HCT116 (cell line): ENCODE results near the gene C10orf105. TPM values are rescaled to one million over a fixed set of nuclear protein-coding genes. Genes with fewer than 3 reads are reported as not detected.

ENCODE experiments used
- ATAC-seq: fragments of 200-7000 bp; cut with Tn5 transposase; 2 replicates; pipeline ENCODE4 v1.9.1; 2020; ENCODE audit warnings: mild to moderate bottlenecking, moderate library complexity
- BruUV-seq: library from RNA; stranded (reverse); fragments of 400-500 nt; replicated peaks from 2 replicates; lab custom pipeline; 2021; lab: Mats Ljungman, UMichigan
- CTCF ChIA-PET: fragments of 300-600 bp; sonication (Branson Sonifier 250); formaldehyde crosslinking; loops from one replicate; lab custom pipeline; 2021; ENCODE audit warnings: antibody characterized with exemption; lab: Charles Lee
- POLR2A ChIA-PET: fragments of 300-600, 350-600 bp; sonication (Branson Sonifier 250); formaldehyde crosslinking; loops from one replicate; lab custom pipeline; 2021; ENCODE audit warnings: antibody characterized with exemption; lab: Charles Lee
- RAD21 ChIA-PET, 2 experiments: fragments of 300-600 bp; sonication (Branson Sonifier 250); formaldehyde crosslinking; loops; one replicate each; lab custom pipeline; 2023; ENCODE audit warnings: low total read pairs in 2 of 2; ENCODE audit not compliant: uncharacterized antibody in 2 of 2, unreplicated experiment in 2 of 2, low non-redundant PET in 1 of 2; lab: Charles Lee
- DNase-seq: peaks from one replicate; pipeline ENCODE4 v3.0.0-alpha.2; 2010; ENCODE audit warnings: low read depth, low spot score
- H2AFZ ChIP-seq: fragments of 200-600 bp; shearing (Covaris generic), sonication (generic); 2 replicates; pipeline ENCODE4 v1.6.1; 2017; ENCODE audit warnings: low read depth, mixed run types, mixed read lengths, antibody characterized with exemption, low read length; ENCODE audit not compliant: poor library complexity, severe bottlenecking
- H3K27ac ChIP-seq: 2 replicates; pipeline ENCODE4 v1.5.1; 2012; ENCODE audit warnings: low read depth, low read length
- H3K27me3 ChIP-seq: fragments of 200-600 bp; sonication (generic); 2 replicates; pipeline ENCODE4 v1.6.1; 2016; ENCODE audit warnings: mixed run types, low read length, mixed read lengths; ENCODE audit not compliant: insufficient read depth
- H3K36me3 ChIP-seq, 2 experiments: fragments of 200-500 bp in 1 of 2; fragments of 200-600 bp in 1 of 2; sonication (Bioruptor generic) in 1 of 2; sonication (generic) in 1 of 2; 2 replicates each; pipeline versions ENCODE4 v1.5.1 to v1.6.1; 2014 to 2016; ENCODE audit warnings: low read length in 2 of 2, inconsistent platforms in 1 of 2, mixed read lengths in 1 of 2, mixed run types in 1 of 2; ENCODE audit not compliant: insufficient read depth in 2 of 2, control insufficient read depth in 1 of 2
- H3K4me1 ChIP-seq, 2 experiments: fragments of 200-600 bp in 1 of 2; sonication (generic) in 1 of 2; 2 replicates each; pipeline versions ENCODE4 v1.5.1 to v1.6.1; 2012 to 2017; ENCODE audit warnings: low read length in 2 of 2, inconsistent platforms in 1 of 2, mild to moderate bottlenecking in 1 of 2, mixed read lengths in 1 of 2, mixed run types in 1 of 2, moderate library complexity in 1 of 2; ENCODE audit not compliant: insufficient read depth in 2 of 2, control insufficient read depth in 1 of 2
- H3K4me2 ChIP-seq: fragments of 200-600 bp; sonication (generic); 2 replicates; pipeline ENCODE4 v1.6.1; 2017; ENCODE audit warnings: mixed run types, low read length, mixed read lengths
- H3K4me3 ChIP-seq, 2 experiments: fragments of 200-600 bp in 1 of 2; sonication (generic) in 1 of 2; replicated peaks in 1 of 2; 2 replicates each; pipeline ENCODE4 v1.5.1; 2011 to 2016; ENCODE audit warnings: low read length in 2 of 2, control low read depth in 1 of 2, low read depth in 1 of 2, mild to moderate bottlenecking in 1 of 2, mixed read lengths in 1 of 2, mixed run types in 1 of 2
- H3K79me2 ChIP-seq: fragments of 200-600 bp; sonication (generic); 2 replicates; pipeline ENCODE4 v1.6.1; 2017; ENCODE audit warnings: mild to moderate bottlenecking, mixed run types, low read length, moderate library complexity, mixed read lengths; ENCODE audit not compliant: insufficient read depth
- H3K9ac ChIP-seq: fragments of 200-600 bp; sonication (generic); 2 replicates; pipeline ENCODE4 v1.6.1; 2016; ENCODE audit warnings: low read length, mixed read lengths
- H3K9me2 ChIP-seq: fragments of 200-600 bp; sonication (generic), shearing (Covaris generic); 2 replicates; pipeline ENCODE4 v1.6.1; 2017; ENCODE audit warnings: mixed run types, mild to moderate bottlenecking, moderate library complexity; ENCODE audit not compliant: insufficient read depth
- H3K9me3 ChIP-seq, 2 experiments: fragments of 200-500 bp in 1 of 2; fragments of 200-600 bp in 1 of 2; sonication (Bioruptor generic) in 1 of 2; sonication (generic) in 1 of 2; 2 replicates each; pipeline ENCODE4 v1.6.1; 2014 to 2017; ENCODE audit warnings: low read length in 2 of 2, mixed read lengths in 2 of 2, inconsistent platforms in 1 of 2, low read depth in 1 of 2, mild to moderate bottlenecking in 1 of 2, mixed run types in 1 of 2, moderate library complexity in 1 of 2; ENCODE audit not compliant: control insufficient read depth in 1 of 2, insufficient read depth in 1 of 2
- H4K20me1 ChIP-seq: fragments of 200-600 bp; sonication (generic), shearing (Covaris generic); 2 replicates; pipeline ENCODE4 v1.6.1; 2017; ENCODE audit warnings: mixed run types, mild to moderate bottlenecking, moderate library complexity; ENCODE audit not compliant: insufficient read depth
- CEBPB ChIP-seq: IDR thresholded peaks from 2 replicates; pipeline ENCODE4 v1.6.1; 2012; ENCODE audit warnings: low read depth
- EZH2 ChIP-seq: fragments of 200-600 bp; sonication (generic); IDR thresholded peaks from 2 replicates; pipeline ENCODE4 v1.6.1; 2017; ENCODE audit warnings: antibody characterized with exemption, mixed run types
- EZH2phosphoT487 ChIP-seq: fragments of 200-600 bp; IDR thresholded peaks from 2 replicates; pipeline ENCODE4 v1.6.1; 2018; ENCODE audit warnings: antibody characterized with exemption, borderline replicate concordance
- FOSL1 ChIP-seq: IDR thresholded peaks from 2 replicates; pipeline ENCODE4 v1.6.1; 2012; ENCODE audit warnings: low read depth
- JUND ChIP-seq: IDR thresholded peaks from 2 replicates; pipeline ENCODE4 v1.6.1; 2012
- POLR2AphosphoS5 ChIP-seq: IDR thresholded peaks from 2 replicates; pipeline ENCODE4 v1.6.1; 2011; ENCODE audit warnings: mild to moderate bottlenecking, low read depth, low read length, moderate library complexity
- SIN3A ChIP-seq: IDR thresholded peaks from 2 replicates; pipeline ENCODE4 v1.6.1; 2012; ENCODE audit warnings: low read depth
- SP1 ChIP-seq: IDR thresholded peaks from 2 replicates; pipeline ENCODE4 v1.6.1; 2012; ENCODE audit warnings: low read depth
- intact Hi-C: fragments of 100-400 bp; cut with micrococcal nuclease; formaldehyde crosslinking; loops from 2 replicates; pipeline ENCODE4 v1.10.0; 2022
- total RNA-seq: library from RNA; stranded (reverse); gene quantifications from one replicate; pipeline ENCODE4 v1.2.1, GENCODE V29; 2021; ENCODE audit not compliant: unreplicated experiment
- TF ChIP-seq, protein P1 (sequence below): IDR thresholded peaks from 2 replicates; pipeline ENCODE4 v1.6.1; 2011; ENCODE audit warnings: mild to moderate bottlenecking, low read length, moderate library complexity; ENCODE audit not compliant: insufficient replicate concordance; ENCODE audit errors: extremely low read depth

The C10orf105 gene
- total RNA-seq, 1 experiment from 2014 or later: not detected

DNA sequence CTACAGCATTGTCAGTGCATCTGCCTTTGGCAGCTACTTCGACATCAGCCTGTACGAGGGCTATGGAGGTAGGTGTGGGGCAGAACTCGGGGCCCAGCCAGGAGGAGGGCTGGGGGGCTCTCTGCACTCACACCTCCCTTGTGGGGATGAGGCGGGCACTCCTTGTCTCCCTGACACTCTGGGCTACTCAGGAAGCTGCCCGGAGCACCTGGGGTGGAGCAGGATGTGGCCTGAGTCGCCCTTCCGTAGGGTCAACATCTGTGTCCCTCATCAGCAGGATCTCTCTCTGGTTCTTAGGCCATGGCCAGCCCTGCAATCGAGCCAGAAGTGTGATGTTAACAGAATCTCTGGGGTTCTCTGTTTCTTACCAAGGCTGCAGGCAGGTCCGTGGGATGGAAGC lies 40.2 kb downstream of the C10orf105 start:
- H3K79me2 ChIP-seq: no peaks in the 10 kb centered on the region
- H3K36me3 ChIP-seq: no peaks in the 10 kb centered on the region
- POLR2A ChIA-PET: no interaction called here
- intact Hi-C loops: no loop called here
- H3K4me2 ChIP-seq: no peak overlapping the region
- H3K4me1 ChIP-seq: peaks cover 1 to 4% of the 10 kb centered on the region in 2 experiments; a peak in 3 of 4 replicates
- CTCF ChIA-PET: interaction anchor here (1.2 kb wide), 1 partner anchor 17 kb away, joined by 4 read pairs; no protein-coding TSS in a partner anchor
- ATAC-seq (no peak), DNase-seq (no peak)
- H3K9ac ChIP-seq: no peak overlapping the region
- H4K20me1 ChIP-seq: no peaks in the 10 kb centered on the region
- TF ChIP-seq JUND (no peak), SIN3A (no peak), SP1 (no peak), CEBPB (no peak), POLR2AphosphoS5 (no peak), EZH2 (no peak), EZH2phosphoT487 (no peak), FOSL1 (no peak)
- TF ChIP-seq, protein P1, sequence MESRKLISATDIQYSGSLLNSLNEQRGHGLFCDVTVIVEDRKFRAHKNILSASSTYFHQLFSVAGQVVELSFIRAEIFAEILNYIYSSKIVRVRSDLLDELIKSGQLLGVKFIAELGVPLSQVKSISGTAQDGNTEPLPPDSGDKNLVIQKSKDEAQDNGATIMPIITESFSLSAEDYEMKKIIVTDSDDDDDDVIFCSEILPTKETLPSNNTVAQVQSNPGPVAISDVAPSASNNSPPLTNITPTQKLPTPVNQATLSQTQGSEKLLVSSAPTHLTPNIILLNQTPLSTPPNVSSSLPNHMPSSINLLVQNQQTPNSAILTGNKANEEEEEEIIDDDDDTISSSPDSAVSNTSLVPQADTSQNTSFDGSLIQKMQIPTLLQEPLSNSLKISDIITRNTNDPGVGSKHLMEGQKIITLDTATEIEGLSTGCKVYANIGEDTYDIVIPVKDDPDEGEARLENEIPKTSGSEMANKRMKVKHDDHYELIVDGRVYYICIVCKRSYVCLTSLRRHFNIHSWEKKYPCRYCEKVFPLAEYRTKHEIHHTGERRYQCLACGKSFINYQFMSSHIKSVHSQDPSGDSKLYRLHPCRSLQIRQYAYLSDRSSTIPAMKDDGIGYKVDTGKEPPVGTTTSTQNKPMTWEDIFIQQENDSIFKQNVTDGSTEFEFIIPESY: no peak
- no peak overlapping the region for H2AFZ ChIP-seq
- H3K9me3 ChIP-seq: no peaks in the 10 kb centered on the region
- no peak overlapping the region for H3K4me3 ChIP-seq
- BruUV-seq: no TSS peak
- H3K27me3 ChIP-seq: no peaks in the 10 kb centered on the region
- RAD21 ChIA-PET: no interaction called here
- no peak overlapping the region for H3K27ac ChIP-seq
- H3K9me2 ChIP-seq: no peaks in the 10 kb centered on the region
